ENCODE results near the gene TIAM1.

DNA sequence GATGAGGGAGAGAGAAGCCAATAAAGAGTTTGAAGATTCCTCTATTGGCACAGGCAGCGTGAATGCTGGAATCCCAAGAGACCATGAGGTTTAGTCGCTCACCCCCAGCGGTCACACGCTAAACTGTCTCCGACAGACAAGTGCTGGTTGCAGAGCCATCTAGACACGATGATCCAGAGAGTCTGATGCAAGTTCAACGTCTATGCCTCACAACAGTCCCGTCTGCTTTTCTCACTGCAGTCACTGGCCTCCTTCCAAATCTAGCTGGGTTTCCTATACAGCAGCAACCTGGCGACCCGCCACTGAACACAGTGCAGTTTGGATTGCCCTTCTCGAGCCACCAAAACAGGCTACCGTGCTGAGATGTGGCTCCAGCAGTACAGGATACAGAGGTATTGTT is 207.2 kb downstream of the TIAM1 start:
- TF ChIP-seq CTCF (IDR thresholded peaks at IDR 0.05; ENCODE audit: insufficient read depth, low read length, poor library complexity, severe bottlenecking), result no peak
- TF ChIP-seq EZH2phosphoT487 (conservative IDR thresholded peaks at IDR 0.05; ENCODE audit: low read length), result no peak

Data from SU-DHL-6 (cell line).